Lung (tissue), 12 donors: ENCODE data around the gene PDS5B. TPM values are rescaled to one million over a fixed set of nuclear protein-coding genes. Genes with fewer than 3 reads are reported as not detected.

Experiments used
- ATAC-seq: fragments of 200-7000 bp; cut with Tn5 transposase; one replicate; pipeline ENCODE4 v1.9.1; 2020; ENCODE audit warnings: moderate number of reproducible peaks; ENCODE audit not compliant: insufficient read depth, low FRiP score
- DNase-seq, 3 donors: peaks; one replicate each; pipeline ENCODE4 v3.0.0-alpha.2; 2013 to 2017
- H3K27ac ChIP-seq, 2 donors: one replicate each; pipeline ENCODE4 v1.5.1; 2013; ENCODE audit warnings: mild to moderate bottlenecking in 2 of 2, moderate library complexity in 2 of 2, control low read depth in 1 of 2, inconsistent platforms in 1 of 2, low read depth in 1 of 2, low read length in 1 of 2
- H3K27me3 ChIP-seq, 3 donors: one replicate each; pipeline ENCODE4 v1.5.1; 2013; ENCODE audit warnings: low read length in 2 of 3; ENCODE audit not compliant: control insufficient read depth in 3 of 3, insufficient read depth in 3 of 3
- H3K36me3 ChIP-seq, 4 donors: one replicate each; pipeline ENCODE4 v1.5.1; 2013; ENCODE audit warnings: low read length in 4 of 4, mild to moderate bottlenecking in 1 of 4, moderate library complexity in 1 of 4; ENCODE audit not compliant: control insufficient read depth in 4 of 4, insufficient read depth in 4 of 4
- H3K4me1 ChIP-seq, 5 donors: one replicate each; pipeline ENCODE4 v1.5.1; 2013; ENCODE audit warnings: low read length in 5 of 5, mild to moderate bottlenecking in 2 of 5, moderate library complexity in 1 of 5; ENCODE audit not compliant: control insufficient read depth in 5 of 5, insufficient read depth in 5 of 5
- H3K4me3 ChIP-seq: one replicate; pipeline ENCODE4 v1.5.1; 2013; ENCODE audit warnings: mild to moderate bottlenecking, control low read depth, moderate library complexity
- H3K9ac ChIP-seq, 2 donors: one replicate each; pipeline ENCODE4 v1.5.1; 2013; ENCODE audit warnings: low read length in 2 of 2, control low read depth in 1 of 2; ENCODE audit not compliant: insufficient read depth in 1 of 2
- H3K9me3 ChIP-seq, 4 donors: one replicate each; pipeline ENCODE4 v1.5.1; 2013; ENCODE audit warnings: low read length in 3 of 4, mild to moderate bottlenecking in 1 of 4, moderate library complexity in 1 of 4; ENCODE audit not compliant: control insufficient read depth in 4 of 4, insufficient read depth in 3 of 4
- CTCF ChIP-seq: IDR thresholded peaks from 2 replicates; pipeline ENCODE4 v1.5.1; 2012; ENCODE audit warnings: mild to moderate bottlenecking; ENCODE audit errors: control extremely low read depth, extremely low read depth
- WGBS, 2 donors: extraction: QIAGEN DNeasy Blood & Tissue Kit; methylation state at CpG; one replicate each; pipeline ENCODE4 v1.1.7; 2013; 5-methylcytosine and 5-hydroxymethylcytosine counted together
- polyA plus RNA-seq, 2 donors: library from polyadenylated mRNA; stranded (reverse); fragments of 200-250 nt; gene quantifications; one replicate each; pipeline ENCODE4 v1.2.1, GENCODE V29; 2013
- total RNA-seq, 2 donors: library from RNA; depleted of rRNA in 1 of 2; stranded (reverse); fragments of >200 nt in 1 of 2; gene quantifications; one replicate each; pipeline ENCODE4 v1.2.1, GENCODE V29; 2014 to 2021
- donor health status: control.
- donor health status: control.
- donor health status: Bipolar disorder and iron deficiency.
- donor health status: healthy.
- donor health status: DM: yes; HTN: yes; CAD: no.

PDS5B gene
- total and polyA plus RNA-seq, 4 donors, result 5.3 to 111 (median 19.3) TPM

- peaks cover 0 to 13% (median 7%) of the 10 kb centered on the region in 5 donors for H3K4me1 ChIP-seq
- whole genome bisulfite sequencing, 2 donors, result 1 to 2% methylated on average over 32 of the region's 32 CpGs
- ATAC-seq (peak; percentile 99), DNase-seq (peak; percentile 97 to 100 (median 100))
- peak within 1 kb of the TSS; percentile 83 for H3K4me3 ChIP-seq
- peak within 1 kb of the TSS; percentile 94 to 98 for H3K27ac ChIP-seq
- peak within 1 kb of the TSS; percentile 91 to 99 for H3K9ac ChIP-seq
- TF ChIP-seq CTCF, result no peak
- H3K9me3 ChIP-seq, result no peaks in the 10 kb centered on the region
- no peaks in the 10 kb centered on the region for H3K27me3 ChIP-seq
- peaks cover 0 to 21% (median 13%) of the 10 kb centered on the region in 4 donors for H3K36me3 ChIP-seq
Observed at GRCh38 chr13:32538621-32539246, 47.5 kb upstream of the PDS5B start, which contains the start of gene N4BP2L2. TSS of gene N4BP2L2 (minus strand) at chr13:32538795. CDS start at chr13:32537027, 1,768 bp downstream.

GRCh38 chr13:32542221-32542620 is 44.0 kb upstream of the PDS5B start:
- no peak for TF ChIP-seq CTCF
- Histone ChIP-seq H3K27ac (no peak overlapping the region), H3K9me3 (no peaks in the 10 kb centered on the region), H3K4me1 (peaks cover 0 to 7% (median 2%) of the 10 kb centered on the region in 5 donors), H3K4me3 (no peak overlapping the region), H3K9ac (no peak overlapping the region), H3K27me3 (no peaks in the 10 kb centered on the region), H3K36me3 (peaks cover 0 to 6% (median 0%) of the 10 kb centered on the region in 4 donors)
- DNase-seq, result no peak
- WGBS, 2 donors, result 89 to 92% methylated on average over 2 of the region's 2 CpGs
- no peak for ATAC-seq

GRCh38 chr13:32545083-32545482 is 41.2 kb upstream of the PDS5B start:
- no peak overlapping the region for H3K4me3 ChIP-seq
- no peak overlapping the region for H3K9ac ChIP-seq
- peaks cover 0 to 1% (median 0%) of the 10 kb centered on the region in 5 donors for H3K4me1 ChIP-seq
- no peak for TF ChIP-seq CTCF
- no peaks in the 10 kb centered on the region for H3K9me3 ChIP-seq
- H3K36me3 ChIP-seq, result no peaks in the 10 kb centered on the region
- H3K27ac ChIP-seq, result no peak overlapping the region
- no peaks in the 10 kb centered on the region for H3K27me3 ChIP-seq
- no peak for DNase-seq
- no peak for ATAC-seq
- WGBS, 2 donors, result 96 to 98% methylated on average over 2 of the region's 2 CpGs
